Loucy (cell line): ENCODE measurements around the gene NET1.

Experiments
- CTCF ChIP-seq: fragments of 200-600 bp; sonication (generic); conservative IDR thresholded peaks from 2 replicates; pipeline ENCODE4 v1.5.1; 2014; ENCODE audit warnings: mild to moderate bottlenecking, antibody characterized with exemption, low read length
- EZH2phosphoT487 ChIP-seq: fragments of 200-600 bp; IDR thresholded peaks from 2 replicates; pipeline ENCODE4 v1.6.1; 2018; ENCODE audit warnings: antibody characterized with exemption, mild to moderate bottlenecking, moderate library complexity, borderline replicate concordance

GRCh38 chr10:5484205-5484604 lies 71.8 kb downstream of the NET1 start:
- TF ChIP-seq CTCF (no peak), EZH2phosphoT487 (no peak)
